Tibial artery (tissue), 4 donors: ENCODE results near the gene VCL.
A peak's percentile ranks its signal among the peaks of the same experiment; 100 is the strongest.
"Not testable (repeated sequence)": the region's sequence is repeated elsewhere in the genome, so short reads cannot be mapped to it uniquely, and the experiment has no call there.

ENCODE experiments used
- DNase-seq, 2 donors: peaks; one replicate each; pipeline ENCODE4 v3.0.0-alpha.2; 2019
- H3K27ac ChIP-seq, 2 donors: fragments of 200-600 bp; sonication (generic) in 1 of 2; 1 replicate in 1 of 2; 2 replicates in 1 of 2; pipeline ENCODE4 v1.5.1; 2018 to 2019; ENCODE audit warnings: mild to moderate bottlenecking in 1 of 2
- H3K27me3 ChIP-seq, 2 donors: fragments of 200-600 bp; sonication (generic) in 1 of 2; one replicate each; pipeline versions ENCODE4 v1.5.1 to v1.6.0; 2016 to 2019
- H3K36me3 ChIP-seq, 3 donors: fragments of 200-600 bp; sonication (generic) in 2 of 3; one replicate each; pipeline ENCODE4 v1.5.1; 2016 to 2019; ENCODE audit warnings: mild to moderate bottlenecking in 2 of 3
- H3K4me1 ChIP-seq, 4 donors: fragments of 200-600 bp; sonication (generic) in 2 of 4; 1 replicate in 3 of 4; 2 replicates in 1 of 4; pipeline ENCODE4 v1.5.1; 2016 to 2019
- H3K4me3 ChIP-seq, 2 donors: fragments of 200-600 bp; sonication (generic) in 1 of 2; 1 replicate in 1 of 2; 2 replicates in 1 of 2; pipeline ENCODE4 v1.5.1; 2018 to 2019; ENCODE audit warnings: mild to moderate bottlenecking in 2 of 2
- H3K9me3 ChIP-seq, 3 donors: fragments of 200-600 bp; sonication (generic) in 1 of 3; one replicate each; pipeline ENCODE4 v1.5.1; 2016 to 2019
- CTCF ChIP-seq, 2 experiments: fragments of 200-600 bp in 1 of 2; fragments of 450-650 bp in 1 of 2; IDR thresholded peaks; one replicate each; pipeline ENCODE4 v1.5.1; 2017 to 2019; ENCODE audit warnings: antibody characterized with exemption in 2 of 2, mild to moderate bottlenecking in 1 of 2, moderate library complexity in 1 of 2
- intact Hi-C: fragments of 100-400 bp; cut with DNase I; formaldehyde crosslinking; loops from one replicate; pipeline ENCODE4 v1.15.0; 2023; ENCODE audit warnings: low total_unique reads

VCL gene

GRCh38 chr10:74058658-74059057, 60.7 kb downstream of the VCL start:
- TF ChIP-seq CTCF (IDR thresholded peaks at IDR 0.05): no peak
- Histone ChIP-seq H3K27ac (peak overlapping the region; percentile 60 to 61), H3K36me3 (peaks cover 4 to 9% (median 5%) of the 10 kb centered on the region in 3 donors), H3K4me1 (peaks cover 0 to 79% (median 47%) of the 10 kb centered on the region in 4 donors), H3K27me3 (no peaks in the 10 kb centered on the region), H3K9me3 (peaks cover 0 to 7% (median 6%) of the 10 kb centered on the region in 3 donors), H3K4me3 (no peak overlapping the region)
- DNase-seq: no peak
- intact Hi-C loops: no loop called here

- no peak for TF ChIP-seq CTCF (IDR thresholded peaks at IDR 0.05)
- H3K36me3 ChIP-seq: peaks cover 5 to 18% (median 13%) of the 10 kb centered on the region in 3 donors
- peaks cover 0 to 59% (median 35%) of the 10 kb centered on the region in 4 donors for H3K4me1 ChIP-seq
- peak overlapping the region in 1 of 2 donors; percentile 45 for H3K27ac ChIP-seq
- intact Hi-C loops: no loop called here
- H3K27me3 ChIP-seq: no peaks in the 10 kb centered on the region
- no peak for DNase-seq
- peaks cover 0 to 8% (median 7%) of the 10 kb centered on the region in 3 donors for H3K9me3 ChIP-seq
- H3K4me3 ChIP-seq: no peak overlapping the region
Measured at GRCh38 chr10:74061104-74061503, 63.2 kb downstream of the VCL start.

GRCh38 chr10:74061978-74062377, 64.1 kb downstream of the VCL start:
- peaks cover 0 to 50% (median 26%) of the 10 kb centered on the region in 4 donors for H3K4me1 ChIP-seq
- H3K4me3 ChIP-seq: not testable (repeated sequence)
- peak overlapping the region; percentile 13 to 45 for H3K27ac ChIP-seq

GRCh38 chr10:74063256-74063655, 65.3 kb downstream of the VCL start:
- Histone ChIP-seq H3K27ac (no peak overlapping the region), H3K36me3 (peaks cover 5 to 18% (median 13%) of the 10 kb centered on the region in 3 donors), H3K4me1 (peaks cover 0 to 45% (median 16%) of the 10 kb centered on the region in 4 donors), H3K4me3 (no peak overlapping the region), H3K9me3 (peaks cover 0 to 8% (median 7%) of the 10 kb centered on the region in 3 donors), H3K27me3 (no peaks in the 10 kb centered on the region)
- DNase-seq: no peak
- intact Hi-C loops: no loop called here
- no peak for TF ChIP-seq CTCF (IDR thresholded peaks at IDR 0.05)

More at GRCh38 chr10:74061978-74062377, 64.1 kb downstream of the VCL start:
- H3K9me3 ChIP-seq, intact Hi-C loops, DNase-seq, H3K27me3 ChIP-seq: not testable (repeated sequence)
- H3K36me3 ChIP-seq: peaks cover 5 to 18% (median 13%) of the 10 kb centered on the region in 3 donors

- no peak for TF ChIP-seq CTCF (IDR thresholded peaks at IDR 0.05)
- Histone ChIP-seq H3K9me3 (peaks cover 0 to 8% (median 7%) of the 10 kb centered on the region in 3 donors), H3K27ac (no peak overlapping the region), H3K4me3 (no peak overlapping the region), H3K4me1 (peaks cover 0 to 46% (median 22%) of the 10 kb centered on the region in 4 donors), H3K27me3 (no peaks in the 10 kb centered on the region), H3K36me3 (peaks cover 5 to 18% (median 14%) of the 10 kb centered on the region in 3 donors)
- no peak for DNase-seq
- intact Hi-C loops: no loop called here
Measured at GRCh38 chr10:74067373-74068352, 69.7 kb downstream of the VCL start.

- no peak for DNase-seq
- Histone ChIP-seq H3K9me3 (no peaks in the 10 kb centered on the region), H3K4me1 (peaks cover 0 to 76% (median 36%) of the 10 kb centered on the region in 4 donors), H3K27me3 (no peaks in the 10 kb centered on the region), H3K27ac (peak overlapping the region in 1 of 2 donors; percentile 58), H3K36me3 (peaks cover 11 to 36% (median 19%) of the 10 kb centered on the region in 3 donors), H3K4me3 (no peak overlapping the region)
- TF ChIP-seq CTCF (IDR thresholded peaks at IDR 0.05): no peak
- intact Hi-C loops: loop anchor here (10.0 kb wide), 1 partner anchor 116 kb away; no protein-coding TSS in a partner anchor
Measured at GRCh38 chr10:74071157-74071556, 73.2 kb downstream of the VCL start.
